GM18909 (cell line): Measurements from ENCODE around the gene LARGE1.

Experiments
- ATAC-seq: cut with Tn5 transposase; IDR thresholded peaks from one replicate; pipeline ENCODE4 v1.9.1; 2021; ENCODE audit warnings: mild to moderate bottlenecking; ENCODE audit not compliant: unreplicated experiment, poor library complexity

LARGE1 gene

DNA sequence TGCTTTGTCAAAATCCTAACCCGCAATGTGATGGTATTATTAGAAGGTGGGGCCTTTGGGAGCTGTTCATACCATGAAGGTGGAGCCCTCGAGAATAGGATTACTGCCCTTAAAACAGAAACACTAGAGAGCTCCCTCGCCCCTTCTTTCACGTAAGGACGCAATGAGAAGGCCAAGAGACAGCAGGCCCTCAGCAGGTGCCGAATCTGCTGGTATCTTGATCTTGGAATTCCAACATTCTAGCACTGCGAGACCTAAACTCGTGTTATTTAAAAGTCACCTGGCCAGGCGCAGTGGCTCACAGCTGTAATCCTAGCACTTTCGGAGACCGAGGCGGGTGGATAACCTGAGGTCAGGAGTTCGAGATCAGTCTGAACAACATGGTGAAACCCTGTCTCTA is 33.1 kb downstream of the LARGE1 start:
- ATAC-seq, result no peak

- no peak for ATAC-seq
Measured at GRCh38 chr22:33886696-33887095, 33.6 kb downstream of the LARGE1 start.

DNA sequence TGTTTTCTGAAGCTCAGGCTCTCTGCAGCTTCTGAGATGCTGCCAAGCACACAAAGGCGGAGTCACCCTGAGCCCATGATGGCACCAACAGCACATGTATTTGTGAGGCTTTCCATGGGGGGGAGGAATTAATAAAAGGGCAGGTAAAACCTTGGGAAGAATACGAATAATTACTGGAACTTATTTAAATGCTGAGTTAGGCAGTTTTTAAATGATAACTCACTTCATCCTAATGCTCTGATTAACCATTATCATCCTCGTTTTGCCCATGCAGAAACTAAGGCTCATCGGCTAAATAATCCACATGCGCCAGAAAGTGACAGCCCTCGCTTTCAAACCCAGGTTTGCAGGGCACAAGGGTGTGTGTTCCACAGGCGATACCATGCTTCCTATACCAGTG is 35.4 kb downstream of the LARGE1 start:
- no peak for ATAC-seq

GRCh38 chr22:33883961-33884808 is 36.1 kb downstream of the LARGE1 start:
- ATAC-seq, result no peak

DNA sequence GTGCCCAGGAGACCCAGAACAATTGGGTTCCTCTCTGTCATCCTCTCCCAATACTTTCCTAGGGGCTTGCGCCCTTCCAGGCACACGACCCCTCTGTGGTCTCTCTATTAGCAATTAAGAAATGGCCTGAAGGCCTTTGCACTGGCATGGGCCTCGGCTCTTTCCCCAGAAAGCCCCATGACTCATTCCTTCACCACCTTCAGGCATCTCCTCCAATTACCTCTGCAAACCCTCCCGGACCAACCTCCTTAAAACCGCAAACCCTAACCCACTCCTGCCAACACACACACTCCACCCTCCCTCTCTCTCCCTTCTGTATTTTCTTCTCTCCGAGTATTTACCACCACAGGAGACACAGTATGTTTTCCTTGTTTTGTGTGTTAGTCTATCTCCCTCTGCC is 36.7 kb downstream of the LARGE1 start:
- ATAC-seq, result no peak

GRCh38 chr22:33882991-33883390 is 37.3 kb downstream of the LARGE1 start:
- no peak for ATAC-seq

GRCh38 chr22:33880986-33881385 is 39.3 kb downstream of the LARGE1 start:
- ATAC-seq, result no peak

DNA sequence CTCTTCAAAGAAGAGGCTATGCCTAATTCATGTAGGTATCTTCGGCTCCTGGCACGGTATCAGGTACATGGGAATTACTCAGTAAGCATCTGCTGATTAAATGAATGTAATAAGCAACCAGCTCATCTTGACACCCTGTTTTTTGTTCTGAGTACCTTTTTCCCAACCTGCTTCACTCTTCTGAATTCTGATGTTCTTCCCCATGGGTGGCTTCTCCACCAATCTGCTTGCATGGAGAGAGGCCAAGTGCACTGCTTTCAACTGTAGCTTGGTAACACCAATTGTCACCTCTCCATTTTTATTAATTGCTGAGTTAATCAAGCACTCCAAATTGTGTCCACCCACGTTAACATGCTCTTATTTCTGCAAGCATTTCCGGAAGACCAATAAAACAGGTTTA is 40.5 kb downstream of the LARGE1 start:
- ATAC-seq, result no peak

GRCh38 chr22:33875316-33875715 is 45.0 kb downstream of the LARGE1 start:
- ATAC-seq, result no peak

GRCh38 chr22:33874206-33874605 is 46.1 kb downstream of the LARGE1 start:
- no peak for ATAC-seq

- no peak for ATAC-seq
Measured at GRCh38 chr22:33873666-33874065, 46.6 kb downstream of the LARGE1 start.

GRCh38 chr22:33873186-33873585 is 47.1 kb downstream of the LARGE1 start:
- ATAC-seq, result no peak

DNA sequence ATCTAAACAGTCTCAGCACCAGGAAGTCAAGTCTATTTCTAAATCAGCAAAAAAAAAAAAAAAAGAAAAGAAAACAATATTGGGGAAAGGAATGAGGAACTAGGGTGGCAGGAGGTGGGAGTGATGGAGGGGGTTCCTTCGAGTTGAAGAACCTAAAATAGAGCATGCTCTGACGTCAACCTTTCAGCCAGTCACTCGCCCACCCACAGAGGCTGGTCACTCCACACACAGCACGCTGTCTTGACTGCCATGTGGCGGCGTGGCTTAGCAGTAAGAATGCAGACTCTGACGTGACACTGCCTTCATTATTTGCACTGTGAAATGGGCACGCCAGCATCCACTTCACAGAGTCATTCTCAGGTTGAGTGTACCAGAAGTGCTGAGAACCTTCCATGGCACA is 48.3 kb downstream of the LARGE1 start:
- ATAC-seq, result no peak

- ATAC-seq, result no peak
Measured at GRCh38 chr22:33869946-33870345, 50.3 kb downstream of the LARGE1 start.

DNA sequence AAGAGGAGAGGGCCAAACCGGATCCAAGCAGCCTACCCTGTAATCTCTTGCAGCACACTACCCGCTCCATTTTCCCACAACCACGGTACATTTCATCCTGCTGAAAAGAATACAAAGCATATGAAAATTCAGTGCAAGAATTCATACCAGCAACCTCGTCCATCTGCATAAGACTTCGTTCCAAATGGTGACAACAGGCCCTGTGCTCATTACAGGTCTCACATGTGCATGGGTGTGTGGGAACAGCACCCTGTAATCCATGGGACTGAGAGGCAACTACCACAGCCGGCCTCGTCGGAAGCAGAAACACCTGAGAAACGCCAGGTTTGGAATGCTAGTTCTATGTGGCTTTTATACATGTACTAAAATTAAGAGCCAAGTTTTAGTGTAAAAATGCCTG is 52.3 kb downstream of the LARGE1 start:
- ATAC-seq, result no peak

DNA sequence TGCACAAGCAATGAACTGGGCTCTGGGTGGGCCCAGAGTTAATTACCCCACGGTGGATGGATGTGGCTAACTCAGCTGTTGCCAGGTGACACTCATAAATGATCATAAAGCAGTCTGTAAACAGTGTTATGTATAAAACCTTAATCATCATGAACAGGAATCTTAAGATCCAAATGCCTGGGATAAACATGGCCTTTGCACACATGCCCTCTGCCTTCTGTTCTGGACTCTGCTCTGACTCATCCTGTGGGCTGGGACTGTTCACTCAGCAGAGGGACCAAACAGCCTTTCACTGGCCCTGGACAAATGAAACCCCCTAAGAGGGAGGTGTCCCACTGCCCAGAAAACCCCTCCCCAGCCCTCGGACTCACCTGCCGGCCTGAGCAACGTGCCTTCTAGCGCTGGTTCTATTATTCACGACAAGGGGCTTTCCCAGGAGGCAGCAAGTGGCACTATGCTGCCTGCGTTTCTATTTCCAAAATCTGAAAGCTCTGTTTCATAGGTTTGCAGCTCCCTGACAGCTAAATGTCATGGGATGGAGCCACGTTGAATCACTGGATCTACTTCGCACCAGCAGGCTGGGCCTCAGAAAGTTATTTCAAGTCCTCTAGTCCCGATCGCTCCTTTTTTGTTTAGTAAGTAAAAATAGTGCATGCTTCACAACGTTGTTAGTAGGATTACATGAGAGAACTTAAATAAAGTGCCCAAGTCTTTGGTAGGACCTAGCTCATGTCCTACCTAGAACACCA is 53.0 kb downstream of the LARGE1 start:
- no peak for ATAC-seq

DNA sequence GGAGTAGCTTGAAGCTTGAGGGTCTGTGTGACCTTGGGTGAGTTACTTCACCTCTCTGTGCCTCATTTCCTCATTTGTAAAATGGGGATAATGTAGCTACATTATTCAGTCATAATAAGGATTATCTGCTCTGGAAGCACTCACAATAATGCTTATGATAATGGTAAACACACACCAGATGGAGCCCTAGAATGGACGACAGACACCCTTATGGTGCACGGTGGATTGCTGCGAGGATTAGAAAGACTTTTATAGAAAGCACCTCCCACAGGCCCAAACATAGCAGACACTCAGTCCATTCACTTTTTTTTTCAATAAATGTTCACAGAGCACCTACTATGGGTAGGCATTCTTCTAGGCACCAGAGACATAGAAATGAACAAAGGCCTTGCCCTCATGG is 53.8 kb downstream of the LARGE1 start:
- no peak for ATAC-seq

DNA sequence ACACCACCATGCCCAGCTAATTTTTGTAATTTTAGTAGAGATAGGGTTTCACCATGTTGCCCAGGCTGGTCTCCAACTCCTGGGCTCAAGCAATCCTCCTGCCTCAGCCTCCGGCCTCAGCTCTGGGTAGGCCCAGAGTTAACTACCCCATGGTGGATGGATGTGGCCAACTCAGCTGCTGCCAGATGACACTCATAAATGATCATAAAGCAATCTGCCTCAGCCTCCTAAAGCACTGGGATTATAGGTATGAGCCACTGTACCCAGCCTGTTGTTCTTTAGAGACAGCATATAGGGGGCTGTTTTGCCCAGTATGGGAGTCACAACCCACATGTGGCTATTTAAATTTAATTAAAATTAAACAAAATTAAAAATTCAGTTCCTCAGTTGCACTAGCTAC is 54.3 kb downstream of the LARGE1 start:
- ATAC-seq, result no peak

DNA sequence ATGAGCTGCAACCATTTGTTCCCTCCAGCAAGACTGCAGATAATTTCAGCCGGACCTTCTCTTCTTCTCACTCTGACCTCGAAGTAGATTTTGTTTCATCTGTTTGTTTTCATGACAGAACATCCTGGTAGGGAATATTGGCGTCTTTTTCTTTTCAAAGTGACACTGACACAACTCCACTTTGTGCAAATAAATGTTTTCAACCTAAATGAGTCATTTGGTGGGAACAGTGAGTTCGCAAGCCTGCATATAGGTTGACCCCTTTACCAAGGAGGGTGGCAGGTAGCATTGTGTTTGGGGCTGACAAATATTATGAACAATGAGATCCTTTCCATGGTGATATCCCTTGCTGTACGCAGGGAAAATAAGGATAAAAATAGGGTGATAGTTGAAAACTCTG is 55.0 kb downstream of the LARGE1 start:
- no peak for ATAC-seq

DNA sequence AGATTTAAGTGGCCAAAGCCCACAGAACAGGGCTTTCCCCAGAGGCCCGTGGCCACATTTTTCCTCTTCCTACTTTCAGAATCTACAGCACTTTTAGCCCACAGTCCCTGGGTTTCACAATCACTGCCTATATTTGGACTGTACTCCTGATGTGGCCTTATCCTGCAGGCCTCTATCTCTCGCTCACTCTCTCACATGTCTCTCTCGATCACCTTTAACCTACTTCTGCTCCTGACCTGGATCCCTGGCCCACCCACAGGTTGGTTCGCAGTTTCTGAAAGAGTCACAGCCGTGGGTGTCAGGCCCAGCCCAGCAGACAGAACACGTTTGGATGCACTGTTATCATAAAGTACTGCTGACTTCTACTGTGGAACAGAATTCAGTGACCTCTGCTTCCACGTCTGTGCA is 55.5 kb downstream of the LARGE1 start:
- ATAC-seq, result no peak

GRCh38 chr22:33861216-33861875 is 58.9 kb downstream of the LARGE1 start:
- no peak for ATAC-seq
